Measurements from ENCODE around the gene C10orf53.

C10orf53 gene

GRCh38 chr10:49739426-49739825, 60.0 kb downstream of the C10orf53 start:
- no peak for DNase-seq

DNA sequence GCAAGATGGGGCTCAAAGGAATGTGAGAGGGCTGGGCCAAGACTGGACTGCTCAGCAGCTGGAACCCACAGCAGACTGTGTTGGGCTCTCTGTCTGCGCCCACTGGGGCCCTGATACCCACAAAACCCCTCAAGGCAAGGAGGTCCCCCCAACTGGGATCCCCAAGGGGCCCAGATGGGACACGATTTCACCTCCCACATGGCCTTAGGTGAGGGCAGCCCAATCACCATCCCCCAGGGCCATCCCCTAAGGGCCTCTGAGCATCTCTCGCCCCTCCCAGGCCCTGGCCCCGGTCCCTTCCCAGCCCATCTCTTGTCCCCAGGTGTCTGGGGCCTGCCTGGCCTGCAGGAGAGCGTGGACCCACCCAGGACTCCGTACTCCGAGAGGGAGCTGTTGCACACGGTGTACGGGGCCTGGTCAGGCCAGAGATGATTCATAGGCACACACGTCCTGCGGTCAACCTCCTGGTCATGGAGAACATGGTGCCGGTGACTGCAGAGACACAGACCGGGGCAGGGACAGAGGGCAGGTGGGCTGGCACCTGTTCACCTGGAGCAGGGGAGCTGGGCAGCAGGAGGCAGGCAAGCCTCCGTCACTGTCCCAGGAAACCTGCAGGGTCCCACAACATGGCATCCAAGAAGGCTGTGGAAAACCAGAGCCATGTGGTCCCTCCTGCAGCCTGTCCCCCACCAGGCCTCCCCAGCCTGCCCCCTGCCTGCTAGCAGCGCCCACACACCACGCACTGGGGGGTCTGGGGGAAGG, 61.1 kb downstream of the C10orf53 start:
- DNase-seq = no peak

- no peak for DNase-seq
Measured at GRCh38 chr10:49741108-49741995, 61.9 kb downstream of the C10orf53 start.

- no peak for DNase-seq
Measured at GRCh38 chr10:49742683-49743463, 63.4 kb downstream of the C10orf53 start.

DNA sequence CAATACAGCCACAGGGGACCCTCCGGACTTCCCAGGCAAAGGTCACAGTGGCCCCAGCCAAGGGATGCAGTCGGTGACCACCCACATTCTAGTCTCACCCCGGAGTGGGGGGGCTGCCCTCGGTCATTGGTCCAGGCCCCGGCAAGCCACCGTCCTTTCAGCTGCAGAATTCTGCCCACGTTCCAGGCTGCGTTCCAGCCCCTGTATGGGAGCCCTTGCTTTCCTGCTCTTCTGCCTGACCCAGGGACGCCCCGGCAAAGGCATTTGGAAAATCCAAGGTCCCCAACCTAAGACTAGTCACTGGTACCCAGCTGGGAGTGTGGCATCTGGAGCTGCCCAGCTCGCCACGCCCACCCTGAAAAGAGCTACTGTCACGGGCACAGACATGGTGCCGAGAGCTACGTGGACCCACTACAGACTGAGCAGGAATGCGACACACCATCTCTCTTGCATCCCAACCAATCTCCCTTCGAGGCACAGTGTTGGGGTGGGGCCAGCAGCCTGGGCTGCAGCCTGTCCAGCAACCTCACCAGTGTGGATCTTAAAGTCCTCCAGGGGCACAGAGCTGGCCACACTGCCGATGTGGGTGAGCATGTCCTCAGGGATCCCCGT, 64.1 kb downstream of the C10orf53 start:
- DNase-seq = no peak

GRCh38 chr10:49744091-49744685, 64.7 kb downstream of the C10orf53 start:
- DNase-seq = no peak

- no peak for DNase-seq
Measured at GRCh38 chr10:49744924-49745605, 65.6 kb downstream of the C10orf53 start.

GRCh38 chr10:49745756-49746155, 66.3 kb downstream of the C10orf53 start:
- no peak for DNase-seq

DNA sequence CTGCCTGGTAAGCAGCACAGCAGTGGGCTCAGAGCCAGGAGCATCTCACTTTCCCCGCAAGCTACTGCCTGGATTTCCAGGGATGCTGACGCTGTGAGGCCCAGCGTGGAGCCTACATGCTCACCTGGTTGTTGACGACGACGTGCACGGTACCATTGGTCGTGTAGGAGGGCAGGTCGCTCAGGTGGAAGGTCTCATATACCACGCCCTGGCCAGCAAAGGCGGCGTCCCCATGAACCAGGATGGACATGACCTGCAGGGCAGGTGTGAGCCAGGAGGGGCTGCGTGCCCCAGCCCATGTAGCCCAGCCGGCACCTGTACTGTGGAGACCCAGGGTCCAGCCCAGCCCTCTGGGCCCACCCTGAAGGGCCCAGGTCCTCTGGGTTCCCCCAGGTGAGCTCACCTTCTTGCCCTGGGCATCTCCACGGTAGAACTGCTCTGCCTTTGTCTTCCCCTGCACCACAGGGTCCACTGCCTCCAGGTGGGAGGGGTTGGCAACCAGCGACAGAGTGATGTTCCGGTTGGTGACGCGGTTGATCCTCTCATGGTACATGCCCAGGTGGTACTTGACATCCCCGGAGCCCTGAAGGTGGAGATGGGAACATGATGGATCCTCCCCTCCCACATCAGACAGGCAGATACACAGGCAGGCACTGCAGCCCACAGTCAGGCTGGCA, 67.3 kb downstream of the C10orf53 start:
- DNase-seq = no peak
